Right lobe of liver (tissue), 4 donors: ENCODE results near the gene ERC2.

Experiments used
- POLR2A ChIP-seq: fragments of 450-650 bp; IDR thresholded peaks from one replicate; pipeline ENCODE4 v1.6.1; 2017; ENCODE audit warnings: antibody characterized with exemption, mild to moderate bottlenecking
- TF ChIP-seq, protein P1 (sequence below), 4 donors: fragments of 200-600 bp in 3 of 4; fragments of 450-650 bp in 1 of 4; IDR thresholded peaks; one replicate each; pipeline versions ENCODE4 v1.5.1 to v1.8.0; 2016 to 2022; ENCODE audit warnings: antibody characterized with exemption in 4 of 4, mild to moderate bottlenecking in 2 of 4
- donor health status: DM: no; HTN: no; CAD: no.
- donor health status: DM: no; HTN: no; CAD: no.
- donor health status: DM: no; HTN: yes; CAD: no.

DNA sequence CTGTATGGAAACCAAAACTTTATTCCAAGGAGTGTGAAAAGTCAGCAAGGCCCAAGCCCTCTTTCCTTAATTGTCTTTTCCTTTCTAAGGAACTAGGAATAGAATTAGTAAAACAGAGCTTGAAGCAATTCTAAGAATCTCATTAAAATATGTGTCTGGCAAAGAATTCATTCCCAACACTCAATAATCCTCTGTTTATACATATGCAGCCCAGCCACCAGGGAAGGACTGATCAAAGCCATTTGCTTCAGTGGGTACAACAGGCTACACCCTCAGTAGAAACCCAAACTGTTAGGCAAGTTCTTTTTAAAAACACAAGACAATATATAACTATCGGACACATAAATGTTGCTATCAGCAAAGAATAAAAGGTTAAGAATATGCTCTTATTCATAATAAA lies 266.9 kb downstream of the ERC2 start:
- TF ChIP-seq, protein P1, sequence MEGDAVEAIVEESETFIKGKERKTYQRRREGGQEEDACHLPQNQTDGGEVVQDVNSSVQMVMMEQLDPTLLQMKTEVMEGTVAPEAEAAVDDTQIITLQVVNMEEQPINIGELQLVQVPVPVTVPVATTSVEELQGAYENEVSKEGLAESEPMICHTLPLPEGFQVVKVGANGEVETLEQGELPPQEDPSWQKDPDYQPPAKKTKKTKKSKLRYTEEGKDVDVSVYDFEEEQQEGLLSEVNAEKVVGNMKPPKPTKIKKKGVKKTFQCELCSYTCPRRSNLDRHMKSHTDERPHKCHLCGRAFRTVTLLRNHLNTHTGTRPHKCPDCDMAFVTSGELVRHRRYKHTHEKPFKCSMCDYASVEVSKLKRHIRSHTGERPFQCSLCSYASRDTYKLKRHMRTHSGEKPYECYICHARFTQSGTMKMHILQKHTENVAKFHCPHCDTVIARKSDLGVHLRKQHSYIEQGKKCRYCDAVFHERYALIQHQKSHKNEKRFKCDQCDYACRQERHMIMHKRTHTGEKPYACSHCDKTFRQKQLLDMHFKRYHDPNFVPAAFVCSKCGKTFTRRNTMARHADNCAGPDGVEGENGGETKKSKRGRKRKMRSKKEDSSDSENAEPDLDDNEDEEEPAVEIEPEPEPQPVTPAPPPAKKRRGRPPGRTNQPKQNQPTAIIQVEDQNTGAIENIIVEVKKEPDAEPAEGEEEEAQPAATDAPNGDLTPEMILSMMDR (IDR thresholded peaks at IDR 0.05): no peak
- no peak for TF ChIP-seq POLR2A
